Measurements from ENCODE around the gene CD55. TPM values are rescaled to one million over a fixed set of nuclear protein-coding genes. Genes with fewer than 3 reads are reported as not detected.

The CD55 gene
- total RNA-seq, 1 experiment from 2014 or later: 0.71 TPM

- BruUV-seq (replicated peaks): no TSS peak
- DNase-seq (ENCODE audit: low spot score): no peak
- no peak overlapping the region for H3K27ac ChIP-seq (ENCODE audit: low read depth, low read length, poor library complexity, severe bottlenecking)
- intact Hi-C loops (cut with micrococcal nuclease; ENCODE audit: unreplicated experiment): no loop called here
- H3K4me1 ChIP-seq (ENCODE audit: insufficient read depth, low read length, poor library complexity, severe bottlenecking): no peaks in the 10 kb centered on the region
- TF ChIP-seq EZH2 (IDR thresholded peaks at IDR 0.05; ENCODE audit: borderline replicate concordance, low read depth, low read length, poor library complexity, severe bottlenecking): no peak
- TF ChIP-seq CTCF (conservative IDR thresholded peaks at IDR 0.05; ENCODE audit: low read depth, low read length): no peak
- peaks cover 18% of the 10 kb centered on the region for H3K27me3 ChIP-seq (replicated peaks; ENCODE audit: insufficient read depth, low read depth, low read length, poor library complexity)
- H3K36me3 ChIP-seq (ENCODE audit: insufficient read depth, low read length, poor library complexity, severe bottlenecking): no peaks in the 10 kb centered on the region
- CTCF ChIA-PET: no interaction called here
- H3K4me3 ChIP-seq (ENCODE audit: low read depth, low read length, poor library complexity, severe bottlenecking): no peak overlapping the region
- no peaks in the 10 kb centered on the region for H3K9me3 ChIP-seq (ENCODE audit: low read depth, low read length, poor library complexity, severe bottlenecking)
- POLR2A ChIA-PET (ENCODE audit: low non-redundant PET): no interaction called here
These were observed 6.0 kb upstream of the CD55 start for GRCh38 chr1:207315435-207315834.

GRCh38 chr1:207316141-207316540 is 5.3 kb upstream of the CD55 start:
- TF ChIP-seq CTCF (conservative IDR thresholded peaks at IDR 0.05; ENCODE audit: low read depth, low read length) (no peak), EZH2 (IDR thresholded peaks at IDR 0.05; ENCODE audit: borderline replicate concordance, low read depth, low read length, poor library complexity, severe bottlenecking) (no peak)
- Histone ChIP-seq H3K9me3 (ENCODE audit: low read depth, low read length, poor library complexity, severe bottlenecking) (no peaks in the 10 kb centered on the region), H3K27ac (ENCODE audit: low read depth, low read length, poor library complexity, severe bottlenecking) (no peak overlapping the region), H3K4me1 (ENCODE audit: insufficient read depth, low read length, poor library complexity, severe bottlenecking) (no peaks in the 10 kb centered on the region), H3K36me3 (ENCODE audit: insufficient read depth, low read length, poor library complexity, severe bottlenecking) (no peaks in the 10 kb centered on the region), H3K27me3 (replicated peaks; ENCODE audit: insufficient read depth, low read depth, low read length, poor library complexity) (peaks cover 23% of the 10 kb centered on the region), H3K4me3 (ENCODE audit: low read depth, low read length, poor library complexity, severe bottlenecking) (no peak overlapping the region)
- intact Hi-C loops (cut with micrococcal nuclease; ENCODE audit: unreplicated experiment): no loop called here
- BruUV-seq (replicated peaks): no TSS peak
- DNase-seq (ENCODE audit: low spot score): no peak
- ChIA-PET POLR2A (ENCODE audit: low non-redundant PET) (no interaction called here), CTCF (no interaction called here)

GRCh38 chr1:207316622-207317391 is 4.7 kb upstream of the CD55 start:
- Histone ChIP-seq H3K36me3 (ENCODE audit: insufficient read depth, low read length, poor library complexity, severe bottlenecking) (no peaks in the 10 kb centered on the region), H3K9me3 (ENCODE audit: low read depth, low read length, poor library complexity, severe bottlenecking) (no peaks in the 10 kb centered on the region), H3K27ac (ENCODE audit: low read depth, low read length, poor library complexity, severe bottlenecking) (no peak overlapping the region), H3K4me3 (ENCODE audit: low read depth, low read length, poor library complexity, severe bottlenecking) (no peak overlapping the region), H3K4me1 (ENCODE audit: insufficient read depth, low read length, poor library complexity, severe bottlenecking) (no peaks in the 10 kb centered on the region), H3K27me3 (replicated peaks; ENCODE audit: insufficient read depth, low read depth, low read length, poor library complexity) (peaks cover 29% of the 10 kb centered on the region)
- ChIA-PET POLR2A (ENCODE audit: low non-redundant PET) (no interaction called here), CTCF (no interaction called here)
- TF ChIP-seq CTCF (conservative IDR thresholded peaks at IDR 0.05; ENCODE audit: low read depth, low read length): no peak
- no peak for TF ChIP-seq EZH2 (IDR thresholded peaks at IDR 0.05; ENCODE audit: borderline replicate concordance, low read depth, low read length, poor library complexity, severe bottlenecking)
- no TSS peak for BruUV-seq (replicated peaks)
- intact Hi-C loops (cut with micrococcal nuclease; ENCODE audit: unreplicated experiment): no loop called here
- no peak for DNase-seq (ENCODE audit: low spot score)
